HG03558 (cell line): ENCODE data around the gene UBE2O.

Experiments
- ATAC-seq: cut with Tn5 transposase; IDR thresholded peaks from one replicate; pipeline ENCODE4 v1.9.1; 2021; ENCODE audit warnings: moderate number of reproducible peaks; ENCODE audit not compliant: unreplicated experiment; ENCODE audit errors: extremely low read depth

UBE2O gene

DNA sequence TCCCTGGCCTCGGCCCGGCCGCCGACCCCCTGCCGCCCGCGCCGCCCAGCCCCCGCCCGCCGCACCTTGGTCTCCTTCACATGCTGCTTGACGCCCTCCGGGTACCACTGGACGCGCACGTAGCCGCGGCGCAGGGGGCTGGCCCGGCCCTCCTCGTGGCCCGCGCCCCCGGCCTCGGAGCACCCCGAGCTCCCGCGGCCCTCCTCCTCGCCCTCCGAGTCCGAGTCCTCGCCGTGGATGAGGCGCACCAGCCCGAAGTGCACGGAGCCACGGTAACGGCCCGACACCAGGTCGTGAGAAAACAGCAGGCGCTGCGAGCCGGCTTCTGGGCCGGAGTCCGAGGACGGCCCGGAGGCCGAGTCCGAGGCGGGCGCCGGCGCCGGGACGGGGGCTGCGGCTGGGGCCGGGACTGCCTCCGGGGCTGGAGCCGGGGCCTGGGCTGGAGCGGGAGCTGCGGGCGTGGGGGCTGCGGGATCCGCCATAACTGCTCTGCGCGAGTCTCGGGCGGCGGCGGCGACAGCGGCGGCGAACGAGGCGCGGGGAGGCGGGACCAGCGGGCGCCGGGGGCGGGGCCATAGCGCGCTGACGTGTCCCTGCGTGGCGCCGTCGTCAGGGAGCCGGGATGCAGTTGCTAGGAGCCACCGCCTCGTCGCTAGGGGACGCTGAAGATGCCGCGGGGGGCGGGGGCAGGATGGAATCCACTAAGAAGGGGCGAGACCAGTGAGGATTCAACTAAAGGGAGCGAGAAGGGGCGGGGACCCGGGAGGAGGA is at the start of gene UBE2O:
Gene UBE2O, minus strand, starts transcription at position 493 of the 771 bp plus-strand sequence. Its CDS starts 11 bp downstream, at position 482.
- no peak for ATAC-seq

DNA sequence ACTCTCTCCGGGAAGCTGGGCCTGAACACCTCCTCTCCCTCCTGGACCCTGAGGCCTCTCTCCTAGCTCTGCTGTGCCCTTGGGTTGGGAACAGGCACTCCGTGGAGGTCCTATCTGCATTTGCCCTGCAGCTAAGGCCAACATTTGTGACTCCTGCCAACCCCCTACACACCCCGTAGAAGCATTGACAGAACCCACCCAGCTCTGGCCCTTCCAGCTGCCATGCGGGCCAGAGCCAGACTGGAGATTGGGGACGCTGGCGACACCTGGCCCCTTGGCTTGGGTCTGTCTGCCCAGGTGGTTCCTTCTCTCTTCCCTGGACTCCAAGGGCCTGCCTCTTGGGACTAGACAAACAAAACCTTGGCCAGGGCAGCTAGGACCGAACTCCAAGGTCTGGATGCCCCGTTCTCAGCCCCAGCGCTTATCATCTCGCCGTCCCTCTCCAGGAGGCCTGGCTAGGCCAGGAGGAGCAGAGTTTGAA is 48.9 kb upstream of the UBE2O start:
- no peak for ATAC-seq

GRCh38 chr17:76501018-76501826 is 48.3 kb upstream of the UBE2O start, which contains the start of gene RHBDF2:
Gene RHBDF2, minus strand, starts transcription at chr17:76501423. Its CDS starts 19,899 bp downstream, at chr17:76481524.
- no peak for ATAC-seq

- ATAC-seq: no peak
Observed at GRCh38 chr17:76500747-76501017, 47.7 kb upstream of the UBE2O start.

- no peak for ATAC-seq
Observed at GRCh38 chr17:76500074-76500746, 47.3 kb upstream of the UBE2O start.

DNA sequence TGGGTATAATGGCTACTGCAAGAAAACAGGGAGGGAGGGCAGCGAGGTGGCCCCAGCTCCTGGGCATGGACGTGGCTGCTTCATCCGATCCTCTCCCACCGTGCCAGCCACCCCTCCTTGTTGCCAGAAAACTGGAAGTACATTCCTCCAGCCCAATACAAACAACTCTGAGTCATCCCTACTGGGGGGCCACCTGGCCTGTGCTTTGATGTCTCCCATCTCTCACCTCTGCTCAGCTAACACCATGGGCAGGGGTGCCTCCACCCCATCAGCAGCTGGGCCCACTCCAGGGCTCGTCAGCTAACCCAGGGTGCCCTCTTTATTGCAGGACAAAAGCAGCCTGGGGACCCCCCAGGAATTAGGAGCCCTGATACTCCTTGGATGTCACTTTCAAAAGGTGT is 46.3 kb upstream of the UBE2O start:
- no peak for ATAC-seq

DNA sequence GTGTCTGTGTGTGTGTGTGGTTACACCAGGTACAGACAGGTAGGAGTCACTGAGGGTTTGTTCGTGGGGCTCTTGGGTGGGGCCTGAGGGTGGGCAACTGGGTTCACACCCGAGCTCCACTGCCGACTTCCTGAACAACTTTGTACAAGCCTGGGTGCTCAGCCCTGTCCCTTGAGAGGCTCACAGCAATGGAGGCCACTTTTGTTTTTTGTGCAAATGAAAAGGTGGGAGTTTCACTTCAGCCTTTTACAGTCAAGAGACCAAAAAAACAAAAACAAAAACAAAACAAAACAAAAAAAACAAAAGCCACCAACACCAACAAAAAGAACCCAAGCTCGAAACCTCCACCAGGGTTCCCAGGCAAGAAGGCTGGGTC is 45.9 kb upstream of the UBE2O start:
- no peak for ATAC-seq

GRCh38 chr17:76497979-76498875 is 45.3 kb upstream of the UBE2O start:
- no peak for ATAC-seq

DNA sequence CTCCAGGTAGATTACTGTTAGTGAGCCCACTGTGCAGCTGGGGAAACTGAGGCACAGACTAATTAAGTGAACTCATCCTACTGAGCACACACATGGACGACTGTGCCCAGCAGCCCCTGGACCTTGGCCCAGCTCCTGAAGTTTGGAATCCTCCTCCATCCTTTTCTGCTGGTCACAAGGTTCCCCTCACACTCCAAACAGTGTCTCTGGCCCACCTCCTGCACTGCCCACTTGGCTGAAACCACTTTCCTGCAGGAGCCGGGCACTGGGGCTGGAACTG is 44.7 kb upstream of the UBE2O start:
- no peak for ATAC-seq

GRCh38 chr17:76496464-76496863 is 43.5 kb upstream of the UBE2O start:
- no peak for ATAC-seq

GRCh38 chr17:76495663-76496400 is 42.9 kb upstream of the UBE2O start:
- no peak for ATAC-seq

GRCh38 chr17:76493505-76494167 is 40.7 kb upstream of the UBE2O start:
- no peak for ATAC-seq

- no peak for ATAC-seq
Observed at GRCh38 chr17:76492989-76493501, 40.1 kb upstream of the UBE2O start.

GRCh38 chr17:76492123-76492988 is 39.4 kb upstream of the UBE2O start:
- ATAC-seq: no peak

- ATAC-seq: no peak
Observed at GRCh38 chr17:76491271-76492122, 38.5 kb upstream of the UBE2O start.

DNA sequence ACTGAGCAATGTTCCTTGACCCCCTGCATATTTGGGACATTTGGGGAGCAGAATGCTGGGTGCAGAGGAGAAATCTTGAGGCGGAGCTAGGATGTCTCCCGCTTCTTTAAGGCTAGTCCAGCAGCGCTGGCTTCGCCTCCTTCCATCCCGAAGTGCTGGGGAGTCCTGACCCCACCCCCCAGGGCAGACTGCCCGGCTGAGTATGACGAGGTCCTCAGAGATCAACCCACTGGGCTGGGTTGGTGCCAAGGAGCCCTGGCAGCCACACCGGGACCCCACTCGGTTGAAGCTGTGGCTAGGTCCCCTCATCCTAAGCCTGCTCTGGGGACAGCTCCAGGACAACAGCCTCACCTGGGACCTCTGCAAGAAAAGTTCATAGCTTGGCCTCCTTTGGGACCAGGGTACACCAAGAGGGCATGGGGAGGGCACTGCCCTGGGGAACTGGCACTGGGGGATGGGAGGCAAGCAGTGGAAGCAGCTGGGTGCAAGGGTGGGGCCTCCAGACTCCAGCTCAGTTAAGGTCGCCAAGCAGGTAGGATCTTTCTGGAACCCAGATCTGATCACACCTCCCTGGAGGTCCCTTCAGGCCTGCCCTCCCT is 37.3 kb upstream of the UBE2O start:
- no peak for ATAC-seq
